ENCODE data around the gene TNIK.

GRCh38 chr3:171468296-171468906, 8.2 kb upstream of the TNIK start:
- TF ChIP-seq CTCF (conservative IDR thresholded peaks at IDR 0.05; ENCODE audit: low read depth, low read length) (no peak), EZH2 (IDR thresholded peaks at IDR 0.05; ENCODE audit: borderline replicate concordance, low read depth, low read length, poor library complexity, severe bottlenecking) (no peak)

All from A673 (cell line).